ENCODE data around the gene ATP2B3. TPM values are rescaled to one million over a fixed set of nuclear protein-coding genes. Genes with fewer than 3 reads are reported as not detected.
"Not testable (repeated sequence)": the region's sequence is repeated elsewhere in the genome, so short reads cannot be mapped to it uniquely, and the experiment has no call there.

Gene ATP2B3
- polyA plus RNA-seq, 10 donors, result 0.15 to 0.76 (median 0.59) TPM

- no peak for DNase-seq
These were observed 76.5 kb downstream of the ATP2B3 start for GRCh38 chrX:153593811-153594500.

- no peak for DNase-seq
These were observed 77.9 kb downstream of the ATP2B3 start for GRCh38 chrX:153595387-153595786.

- DNase-seq, result no peak
These were observed 78.7 kb downstream of the ATP2B3 start for GRCh38 chrX:153595859-153596857.

- no peak for DNase-seq
These were observed 79.7 kb downstream of the ATP2B3 start for GRCh38 chrX:153596981-153597750.

GRCh38 chrX:153598541-153599191 lies 81.2 kb downstream of the ATP2B3 start, which contains the start of gene CCNQ:
CCNQ (minus strand) TSS chrX:153599139; CDS start chrX:153599073, 66 bp downstream.
- DNase-seq, result peak in 1 of 3 donors; percentile 53

- DNase-seq, result peak; percentile 82 to 93 (median 91)
These were observed 82.0 kb downstream of the ATP2B3 start for GRCh38 chrX:153599192-153600031.

- no peak for DNase-seq
These were observed 82.6 kb downstream of the ATP2B3 start for GRCh38 chrX:153600032-153600373.

- no peak for DNase-seq
These were observed 83.5 kb downstream of the ATP2B3 start for GRCh38 chrX:153600921-153601320.

- no peak for DNase-seq
These were observed 84.2 kb downstream of the ATP2B3 start for GRCh38 chrX:153601511-153602110.

- DNase-seq, result no peak
These were observed 85.2 kb downstream of the ATP2B3 start for GRCh38 chrX:153602601-153603000.

- no peak for DNase-seq
These were observed 85.8 kb downstream of the ATP2B3 start for GRCh38 chrX:153603131-153603656.

GRCh38 chrX:153604666-153605380 lies 87.4 kb downstream of the ATP2B3 start:
- not testable (repeated sequence) for DNase-seq

GRCh38 chrX:153606503-153606902 lies 89.1 kb downstream of the ATP2B3 start:
- no peak for DNase-seq

GRCh38 chrX:153608376-153608775 lies 90.9 kb downstream of the ATP2B3 start:
- peak in 1 of 3 donors; percentile 17 for DNase-seq

GRCh38 chrX:153608806-153609205 lies 91.4 kb downstream of the ATP2B3 start:
- no peak for DNase-seq

GRCh38 chrX:153609917-153610835 lies 92.7 kb downstream of the ATP2B3 start:
- DNase-seq, result peak; percentile 56 to 84 (median 80)

GRCh38 chrX:153610836-153611213 lies 93.4 kb downstream of the ATP2B3 start:
- no peak for DNase-seq

Data from muscle of back (tissue), 11 donors.